GM23338 (cell line): ENCODE data around the gene TBL1XR1. TPM values are rescaled to one million over a fixed set of nuclear protein-coding genes. Genes with fewer than 3 reads are reported as not detected.

ENCODE experiments used
- ATAC-seq: fragments of 200-7000 bp; cut with Tn5 transposase; 3 replicates; pipeline ENCODE4 v1.9.1; 2020
- DNase-seq: peaks from one replicate; pipeline ENCODE4 v3.0.0-alpha.2; 2015; ENCODE audit warnings: low spot score
- H2AFZ ChIP-seq: fragments of 200-600 bp; sonication (generic); 2 replicates; pipeline ENCODE4 v1.8.0; 2016; ENCODE audit warnings: antibody characterized with exemption, mild to moderate bottlenecking, moderate library complexity
- H3F3A ChIP-seq: fragments of 200-600 bp; sonication (generic); replicated peaks from 2 replicates; pipeline ENCODE4 v1.8.0; 2017; ENCODE audit warnings: antibody characterized with exemption, mixed run types, low read depth
- H3K27ac ChIP-seq: fragments of 200-600 bp; sonication (generic); 2 replicates; pipeline ENCODE4 v1.6.1; 2016; ENCODE audit warnings: low read depth
- H3K27me3 ChIP-seq: fragments of 200-600 bp; sonication (generic); 2 replicates; pipeline ENCODE4 v1.8.0; 2016; ENCODE audit warnings: mild to moderate bottlenecking, mixed run types, moderate library complexity; ENCODE audit not compliant: insufficient read depth
- H3K36me3 ChIP-seq: fragments of 200-600 bp; sonication (generic); 2 replicates; pipeline ENCODE4 v1.8.0; 2016; ENCODE audit warnings: mild to moderate bottlenecking; ENCODE audit not compliant: insufficient read depth
- H3K4me1 ChIP-seq: fragments of 200-600 bp; sonication (generic); 2 replicates; pipeline ENCODE4 v1.8.0; 2016; ENCODE audit warnings: mild to moderate bottlenecking, moderate library complexity; ENCODE audit not compliant: insufficient read depth
- H3K4me2 ChIP-seq: fragments of 200-600 bp; sonication (generic); 2 replicates; pipeline ENCODE4 v1.7.1; 2017; ENCODE audit warnings: mixed run types
- H3K4me3 ChIP-seq: fragments of 200-600 bp; sonication (generic); 2 replicates; pipeline ENCODE4 v1.6.1; 2016; ENCODE audit warnings: mixed run types
- H3K79me2 ChIP-seq: fragments of 200-600 bp; sonication (generic); replicated peaks from 2 replicates; pipeline ENCODE4 v1.8.0; 2017; ENCODE audit warnings: mild to moderate bottlenecking; ENCODE audit not compliant: insufficient read depth
- H3K9me2 ChIP-seq: fragments of 200-600 bp; sonication (generic); 2 replicates; pipeline ENCODE4 v1.8.0; 2017; ENCODE audit not compliant: insufficient read depth
- H4K20me1 ChIP-seq: fragments of 200-600 bp; sonication (generic); replicated peaks from 2 replicates; pipeline ENCODE4 v1.8.0; 2017; ENCODE audit warnings: mild to moderate bottlenecking; ENCODE audit not compliant: insufficient read depth
- H3K27ac Mint-ChIP-seq: 2 replicates; pipeline ENCODE4 v1.8.0; 2020; ENCODE audit warnings: inconsistent platforms, mild to moderate bottlenecking, moderate library complexity, mixed read lengths
- H3K27me3 Mint-ChIP-seq: 3 replicates; pipeline ENCODE4 v1.8.0; 2022; ENCODE audit warnings: low read depth, mild to moderate bottlenecking, moderate library complexity, mixed read lengths, inconsistent platforms; ENCODE audit not compliant: insufficient read depth, poor library complexity
- H3K36me3 Mint-ChIP-seq: 3 replicates; pipeline ENCODE4 v1.8.0; 2021; ENCODE audit warnings: low read depth, mild to moderate bottlenecking, inconsistent platforms, moderate library complexity, mixed read lengths
- H3K4me1 Mint-ChIP-seq: 3 replicates; pipeline ENCODE4 v1.8.0; 2020; ENCODE audit warnings: mild to moderate bottlenecking, inconsistent platforms, mixed read lengths
- H3K4me3 Mint-ChIP-seq: 3 replicates; pipeline ENCODE4 v1.8.0; 2021; ENCODE audit warnings: moderate library complexity, mild to moderate bottlenecking, inconsistent platforms, mixed read lengths
- H3K9me3 Mint-ChIP-seq: 3 replicates; pipeline ENCODE4 v1.8.0; 2020; ENCODE audit warnings: moderate library complexity, mild to moderate bottlenecking, inconsistent platforms, mixed read lengths
- CREB1 ChIP-seq: fragments of 250-450 bp; sonication (Bioruptor Pico); IDR thresholded peaks from 2 replicates; pipeline ENCODE4 v1.5.0; 2020; ENCODE audit warnings: low read depth, mild to moderate bottlenecking, moderate library complexity
- CTCF ChIP-seq, 2 experiments: fragments of 200-600 bp in 1 of 2; sonication (generic) in 1 of 2; conservative IDR thresholded peaks; 2 replicates each; pipeline versions ENCODE4 v1.5.1 to v1.6.1; 2016 to 2017; ENCODE audit warnings: antibody characterized with exemption in 2 of 2, low read depth in 2 of 2, mild to moderate bottlenecking in 2 of 2, moderate library complexity in 1 of 2
- EZH2 ChIP-seq: fragments of 200-600 bp; sonication (generic); IDR thresholded peaks from one replicate; pipeline ENCODE4 v1.8.0; 2017; ENCODE audit warnings: antibody characterized with exemption, mild to moderate bottlenecking, low read depth; ENCODE audit not compliant: unreplicated experiment
- EZH2phosphoT487 ChIP-seq: fragments of 200-600 bp; sonication (generic); IDR thresholded peaks from one replicate; pipeline ENCODE4 v1.8.1; 2018; ENCODE audit warnings: antibody characterized with exemption; ENCODE audit not compliant: unreplicated experiment
- JUNB ChIP-seq: IDR thresholded peaks from one replicate; pipeline ENCODE4 v1.6.1; 2016; ENCODE audit warnings: antibody characterized with exemption; ENCODE audit not compliant: unreplicated experiment
- NANOG ChIP-seq: IDR thresholded peaks from 2 replicates; pipeline ENCODE4 v1.6.1; 2016; ENCODE audit warnings: antibody characterized with exemption, borderline replicate concordance
- POLR2AphosphoS5 ChIP-seq: IDR thresholded peaks from 2 replicates; pipeline ENCODE4 v1.6.1; 2016; ENCODE audit warnings: antibody characterized with exemption, low read depth
- STAT1 ChIP-seq: IDR thresholded peaks from one replicate; pipeline ENCODE4 v1.6.1; 2016; ENCODE audit warnings: antibody characterized with exemption; ENCODE audit not compliant: unreplicated experiment
- ZNF114 ChIP-seq: fragments of 250-450 bp; sonication (Bioruptor Pico); IDR thresholded peaks from 2 replicates; pipeline ENCODE4 v1.5.0; 2020; ENCODE audit warnings: mild to moderate bottlenecking, moderate library complexity
- ZNF331 ChIP-seq: fragments of 250-450 bp; sonication (Bioruptor Pico); IDR thresholded peaks from 2 replicates; pipeline ENCODE4 v1.5.0; 2020; ENCODE audit warnings: low read depth, mild to moderate bottlenecking, moderate library complexity
- ZNF462 ChIP-seq: fragments of 250-450 bp; sonication (Bioruptor Pico); IDR thresholded peaks from 2 replicates; pipeline ENCODE4 v1.5.0; 2020; ENCODE audit warnings: mild to moderate bottlenecking, moderate library complexity
- polyA plus RNA-seq: library from polyadenylated mRNA; unstranded; fragments of >200 nt; fragmentation: Nextera tagmentation; extraction: Ambion mirVana; gene quantifications from 2 replicates; pipeline ENCODE4 v1.2.1, GENCODE V29; 2016
- total RNA-seq: library from RNA; depleted of rRNA; stranded (reverse); fragments of >200 nt; shearing (Covaris generic); gene quantifications from 2 replicates; pipeline ENCODE4 v1.2.3, GENCODE V29; 2014
- TF ChIP-seq, protein P1 (sequence below): IDR thresholded peaks from 2 replicates; pipeline ENCODE4 v1.6.1; 2016; ENCODE audit warnings: antibody characterized with exemption
- TF ChIP-seq, protein P2 (sequence below): IDR thresholded peaks from one replicate; pipeline ENCODE4 v1.6.1; 2018; ENCODE audit warnings: antibody characterized with exemption; ENCODE audit not compliant: unreplicated experiment

TBL1XR1 gene
- total and polyA plus RNA-seq, 2 experiments from 2014 or later: 49.6 to 122 TPM

DNA sequence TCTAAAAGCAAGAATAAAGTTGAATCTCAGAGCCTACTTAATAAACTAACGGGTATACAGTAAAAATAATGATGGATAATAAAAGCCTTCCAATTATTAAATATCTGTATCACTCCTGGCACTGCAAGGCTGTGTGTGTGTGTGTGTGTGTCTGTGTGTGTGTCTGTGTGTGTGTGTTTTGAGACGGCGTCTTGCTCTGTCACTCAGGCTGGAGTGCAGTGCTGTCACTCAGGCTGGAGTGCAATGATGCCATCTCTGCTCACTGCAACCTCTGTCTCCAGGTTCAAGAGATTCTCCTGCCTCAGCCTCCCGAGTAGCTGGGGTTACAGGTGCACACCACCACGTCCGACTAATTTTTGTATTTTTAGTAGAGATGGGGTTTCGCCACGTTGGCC is 62.5 kb downstream of the TBL1XR1 start:
- no peaks in the 10 kb centered on the region for H3K9me2 ChIP-seq
- Mint-ChIP-seq H3K36me3 (peaks cover 13% of the 10 kb centered on the region), H3K27ac (no peak overlapping the region), H3K4me3 (no peak overlapping the region), H3K9me3 (no peaks in the 10 kb centered on the region), H3K4me1 (peaks cover 41% of the 10 kb centered on the region), H3K27me3 (peaks cover 2% of the 10 kb centered on the region)
- no peak for TF ChIP-seq POLR2AphosphoS5
- TF ChIP-seq, protein P1, sequence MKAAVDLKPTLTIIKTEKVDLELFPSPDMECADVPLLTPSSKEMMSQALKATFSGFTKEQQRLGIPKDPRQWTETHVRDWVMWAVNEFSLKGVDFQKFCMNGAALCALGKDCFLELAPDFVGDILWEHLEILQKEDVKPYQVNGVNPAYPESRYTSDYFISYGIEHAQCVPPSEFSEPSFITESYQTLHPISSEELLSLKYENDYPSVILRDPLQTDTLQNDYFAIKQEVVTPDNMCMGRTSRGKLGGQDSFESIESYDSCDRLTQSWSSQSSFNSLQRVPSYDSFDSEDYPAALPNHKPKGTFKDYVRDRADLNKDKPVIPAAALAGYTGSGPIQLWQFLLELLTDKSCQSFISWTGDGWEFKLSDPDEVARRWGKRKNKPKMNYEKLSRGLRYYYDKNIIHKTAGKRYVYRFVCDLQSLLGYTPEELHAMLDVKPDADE: no peak
- TF ChIP-seq CREB1 (CRISPR knock-in tag): no peak
- no peak for TF ChIP-seq EZH2phosphoT487
- TF ChIP-seq NANOG: no peak
- no peak for TF ChIP-seq ZNF114
- no peak for TF ChIP-seq ZNF331
- no peak for TF ChIP-seq EZH2
- TF ChIP-seq STAT1: no peak
- TF ChIP-seq, protein P2, sequence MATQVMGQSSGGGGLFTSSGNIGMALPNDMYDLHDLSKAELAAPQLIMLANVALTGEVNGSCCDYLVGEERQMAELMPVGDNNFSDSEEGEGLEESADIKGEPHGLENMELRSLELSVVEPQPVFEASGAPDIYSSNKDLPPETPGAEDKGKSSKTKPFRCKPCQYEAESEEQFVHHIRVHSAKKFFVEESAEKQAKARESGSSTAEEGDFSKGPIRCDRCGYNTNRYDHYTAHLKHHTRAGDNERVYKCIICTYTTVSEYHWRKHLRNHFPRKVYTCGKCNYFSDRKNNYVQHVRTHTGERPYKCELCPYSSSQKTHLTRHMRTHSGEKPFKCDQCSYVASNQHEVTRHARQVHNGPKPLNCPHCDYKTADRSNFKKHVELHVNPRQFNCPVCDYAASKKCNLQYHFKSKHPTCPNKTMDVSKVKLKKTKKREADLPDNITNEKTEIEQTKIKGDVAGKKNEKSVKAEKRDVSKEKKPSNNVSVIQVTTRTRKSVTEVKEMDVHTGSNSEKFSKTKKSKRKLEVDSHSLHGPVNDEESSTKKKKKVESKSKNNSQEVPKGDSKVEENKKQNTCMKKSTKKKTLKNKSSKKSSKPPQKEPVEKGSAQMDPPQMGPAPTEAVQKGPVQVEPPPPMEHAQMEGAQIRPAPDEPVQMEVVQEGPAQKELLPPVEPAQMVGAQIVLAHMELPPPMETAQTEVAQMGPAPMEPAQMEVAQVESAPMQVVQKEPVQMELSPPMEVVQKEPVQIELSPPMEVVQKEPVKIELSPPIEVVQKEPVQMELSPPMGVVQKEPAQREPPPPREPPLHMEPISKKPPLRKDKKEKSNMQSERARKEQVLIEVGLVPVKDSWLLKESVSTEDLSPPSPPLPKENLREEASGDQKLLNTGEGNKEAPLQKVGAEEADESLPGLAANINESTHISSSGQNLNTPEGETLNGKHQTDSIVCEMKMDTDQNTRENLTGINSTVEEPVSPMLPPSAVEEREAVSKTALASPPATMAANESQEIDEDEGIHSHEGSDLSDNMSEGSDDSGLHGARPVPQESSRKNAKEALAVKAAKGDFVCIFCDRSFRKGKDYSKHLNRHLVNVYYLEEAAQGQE: no peak
- TF ChIP-seq ZNF462 (CRISPR knock-in tag): no peak
- no peak for TF ChIP-seq JUNB
- TF ChIP-seq CTCF (conservative IDR thresholded peaks at IDR 0.05; ENCODE audit: low read depth in 2 of 2): no peak
- H3K36me3 ChIP-seq: no peaks in the 10 kb centered on the region
- H3F3A ChIP-seq: no peaks in the 10 kb centered on the region
- H3K4me1 ChIP-seq: peaks cover 23% of the 10 kb centered on the region
- H3K4me3 ChIP-seq: no peak overlapping the region
- peaks cover 87% of the 10 kb centered on the region for H4K20me1 ChIP-seq
- H3K27ac ChIP-seq: no peak overlapping the region
- DNase-seq: no peak
- peaks cover 99% of the 10 kb centered on the region for H3K79me2 ChIP-seq
- H2AFZ ChIP-seq: no peak overlapping the region
- no peak for ATAC-seq
- no peak overlapping the region for H3K4me2 ChIP-seq
- H3K27me3 ChIP-seq: no peaks in the 10 kb centered on the region
